ENCODE measurements around the gene DNM3.
"Not testable (repeated sequence)": the region's sequence is repeated elsewhere in the genome, so short reads cannot be mapped to it uniquely, and the experiment has no call there.

Gene DNM3

DNA sequence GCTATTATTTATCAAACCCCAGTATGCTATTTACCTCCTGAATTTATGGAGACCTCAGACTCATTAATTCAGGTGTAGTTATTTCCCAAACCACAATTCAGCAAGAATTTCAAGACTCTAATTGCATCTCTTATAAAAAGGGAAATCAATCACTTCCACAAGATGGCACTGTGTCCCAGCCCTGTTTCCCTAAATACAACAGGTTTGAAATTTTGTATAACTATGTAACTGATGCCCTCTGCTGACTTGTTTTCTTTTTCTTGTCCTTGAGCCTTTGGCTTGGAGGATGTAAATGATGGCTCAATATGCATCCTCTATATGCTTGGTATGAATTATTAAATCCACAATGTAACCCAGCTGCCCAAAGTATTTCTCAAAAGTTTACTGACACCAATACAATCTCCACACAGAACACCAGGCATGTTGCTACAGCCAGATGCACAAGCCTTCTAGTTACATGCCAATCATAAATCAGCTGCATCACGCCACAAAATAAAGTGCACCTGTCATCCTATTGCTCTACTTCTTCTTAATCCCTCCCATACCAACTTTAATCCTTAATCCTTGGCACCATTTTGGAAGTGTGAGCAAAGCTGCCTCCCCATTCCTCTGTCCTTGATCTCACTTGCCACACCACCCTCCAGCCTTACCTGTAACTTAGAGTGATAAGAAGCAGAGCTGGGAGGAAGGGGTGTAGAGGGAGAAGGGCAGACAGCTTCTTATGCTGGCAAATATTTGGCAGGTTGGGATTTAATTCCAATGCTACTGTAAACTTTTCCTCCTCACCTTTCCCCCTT lies 588.2 kb downstream of the DNM3 start:
- Histone ChIP-seq H3K27me3 (replicated peaks in 2 of 5; ENCODE audit: control insufficient read depth in 4 of 5, insufficient read depth in 5 of 5, low read length in 4 of 5) (no peaks in the 10 kb centered on the region), H3K4me3 (ENCODE audit: control insufficient read depth in 1 of 7, extremely low read depth in 1 of 7, insufficient read depth in 4 of 7, low read depth in 2 of 7, low read length in 6 of 7) (no peak overlapping the region), H3K4me1 (ENCODE audit: control extremely low read depth in 1 of 4, control insufficient read depth in 4 of 4, insufficient read depth in 4 of 4, low read length in 3 of 4) (peaks cover 0 to 7% (median 5%) of the 10 kb centered on the region in 4 experiments), H3K27ac (ENCODE audit: insufficient read depth in 1 of 2, low read depth in 1 of 2, low read length in 2 of 2, poor library complexity in 1 of 2, severe bottlenecking in 2 of 2) (no peak overlapping the region), H3K36me3 (ENCODE audit: control insufficient read depth in 4 of 4, insufficient read depth in 4 of 4, low read length in 3 of 4) (peaks cover 0 to 3% (median 0%) of the 10 kb centered on the region in 4 experiments), H3K9me3 (ENCODE audit: control extremely low read depth in 1 of 5, control insufficient read depth in 4 of 5, insufficient read depth in 2 of 5, low read depth in 1 of 5, low read length in 4 of 5) (no peaks in the 10 kb centered on the region)
- ChIA-PET POLR2A (no interaction called here), CTCF (interaction anchor here (0.7 to 4.4 kb wide), 13 partner anchors 10 to 630 kb away, joined by 3 to 18 read pairs (median 4); partner anchors contain the start of gene PIGC)
- peak; percentile 81 to 84 (median 81) for DNase-seq
- WGBS (ENCODE audit: insufficient coverage) = 100% methylated on average over 1 of the region's 1 CpG

DNA sequence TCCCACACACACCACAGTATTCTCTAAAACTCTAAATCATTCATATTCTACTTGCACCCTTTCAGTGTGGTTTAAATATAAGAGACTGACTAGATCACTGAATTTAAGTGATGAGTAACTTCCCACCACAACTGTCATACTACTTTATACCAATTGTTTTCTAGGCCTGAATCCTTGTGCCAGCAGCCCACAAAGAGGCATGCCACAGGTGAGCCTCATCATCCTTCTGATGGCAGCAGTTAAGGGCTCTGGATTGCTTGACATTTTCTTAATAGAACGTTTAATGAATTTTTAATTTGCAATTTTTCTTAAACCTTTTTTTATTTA lies 588.8 kb downstream of the DNM3 start:
- POLR2A ChIA-PET = no interaction called here
- no peaks in the 10 kb centered on the region for H3K9me3 ChIP-seq (ENCODE audit: control extremely low read depth in 1 of 5, control insufficient read depth in 4 of 5, insufficient read depth in 2 of 5, low read depth in 1 of 5, low read length in 4 of 5)
- H3K27ac ChIP-seq (ENCODE audit: insufficient read depth in 1 of 2, low read depth in 1 of 2, low read length in 2 of 2, poor library complexity in 1 of 2, severe bottlenecking in 2 of 2) = no peak overlapping the region
- H3K4me3 ChIP-seq (ENCODE audit: control insufficient read depth in 1 of 7, extremely low read depth in 1 of 7, insufficient read depth in 4 of 7, low read depth in 2 of 7, low read length in 6 of 7) = no peak overlapping the region
- H3K4me1 ChIP-seq (ENCODE audit: control extremely low read depth in 1 of 4, control insufficient read depth in 4 of 4, insufficient read depth in 4 of 4, low read length in 3 of 4) = peaks cover 0 to 7% (median 5%) of the 10 kb centered on the region in 4 experiments
- CTCF ChIA-PET = interaction anchor here (0.7 to 4.4 kb wide), 13 partner anchors 9 to 631 kb away, joined by 3 to 18 read pairs (median 4); partner anchors contain the start of gene PIGC
- H3K27me3 ChIP-seq (replicated peaks in 2 of 5; ENCODE audit: control insufficient read depth in 4 of 5, insufficient read depth in 5 of 5, low read length in 4 of 5) = no peaks in the 10 kb centered on the region
- DNase-seq = no peak
- peaks cover 0 to 3% (median 0%) of the 10 kb centered on the region in 4 experiments for H3K36me3 ChIP-seq (ENCODE audit: control insufficient read depth in 4 of 4, insufficient read depth in 4 of 4, low read length in 3 of 4)
- no CpG with 5 or more reads among the region's 1 CpG for WGBS (ENCODE audit: insufficient coverage)

DNA sequence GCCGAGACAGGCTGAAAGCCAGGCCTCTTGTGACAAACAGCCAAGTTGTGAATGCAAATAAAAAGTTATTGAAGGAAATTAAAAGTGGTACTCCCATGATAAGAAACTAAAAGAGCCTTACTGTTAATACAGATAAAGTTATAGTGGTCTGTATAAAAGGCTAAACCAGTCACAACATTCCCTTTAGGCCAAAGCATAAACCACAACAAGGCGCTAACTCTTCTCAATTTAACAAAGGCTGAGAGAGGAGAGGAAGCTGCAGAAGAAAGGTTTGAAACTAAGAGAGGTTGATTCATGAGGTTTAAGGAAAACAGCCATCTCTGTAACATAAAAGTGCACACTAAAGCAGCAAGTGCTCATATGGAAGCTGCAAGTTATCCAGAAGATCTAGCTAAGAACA lies 589.9 kb downstream of the DNM3 start:
- WGBS (ENCODE audit: insufficient coverage) = no CpG with 5 or more reads among the region's 2 CpGs
- peak in 1 of 3 donors; percentile 4 for DNase-seq
- Histone ChIP-seq H3K36me3 (ENCODE audit: control insufficient read depth in 4 of 4, insufficient read depth in 4 of 4, low read length in 3 of 4) (peaks cover 0 to 3% (median 0%) of the 10 kb centered on the region in 4 experiments), H3K4me1 (ENCODE audit: control extremely low read depth in 1 of 4, control insufficient read depth in 4 of 4, insufficient read depth in 4 of 4, low read length in 3 of 4) (peaks cover 0 to 7% (median 5%) of the 10 kb centered on the region in 4 experiments), H3K4me3 (ENCODE audit: control insufficient read depth in 1 of 7, extremely low read depth in 1 of 7, insufficient read depth in 4 of 7, low read depth in 2 of 7, low read length in 6 of 7) (no peak overlapping the region), H3K27me3 (replicated peaks in 2 of 5; ENCODE audit: control insufficient read depth in 4 of 5, insufficient read depth in 5 of 5, low read length in 4 of 5) (no peaks in the 10 kb centered on the region), H3K27ac (ENCODE audit: insufficient read depth in 1 of 2, low read depth in 1 of 2, low read length in 2 of 2, poor library complexity in 1 of 2, severe bottlenecking in 2 of 2) (no peak overlapping the region), H3K9me3 (ENCODE audit: control extremely low read depth in 1 of 5, control insufficient read depth in 4 of 5, insufficient read depth in 2 of 5, low read depth in 1 of 5, low read length in 4 of 5) (no peaks in the 10 kb centered on the region)
- ChIA-PET POLR2A (no interaction called here), CTCF (interaction anchor here (1.1 to 4.4 kb wide), 6 partner anchors 10 to 445 kb away, joined by 3 to 16 read pairs (median 6); no protein-coding TSS in a partner anchor)

DNA sequence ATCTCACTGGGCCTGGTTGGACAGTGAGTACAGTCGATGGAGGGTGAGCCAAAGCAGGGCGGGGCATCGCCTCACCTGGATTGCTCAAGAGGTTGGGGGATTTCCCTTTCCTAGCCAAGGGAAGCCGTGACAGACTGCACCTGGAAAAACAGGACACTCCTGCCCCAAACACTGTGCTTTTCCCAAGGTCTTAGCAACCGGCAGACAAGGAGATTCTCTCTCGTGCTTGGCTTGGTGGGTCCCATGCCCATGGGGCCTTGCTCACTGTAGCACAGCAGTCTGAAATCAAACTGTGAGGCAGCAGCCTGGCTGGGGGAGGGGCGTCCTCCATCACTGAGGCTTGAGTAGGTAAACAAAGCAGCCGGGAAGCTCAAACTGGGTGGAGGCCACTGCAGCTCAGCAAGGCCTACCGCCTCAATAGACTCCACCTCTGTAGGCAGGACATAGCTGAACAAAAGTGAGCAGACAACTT lies 590.5 kb downstream of the DNM3 start:
- no peak for DNase-seq
- Histone ChIP-seq H3K36me3 (ENCODE audit: control insufficient read depth in 4 of 4, insufficient read depth in 4 of 4, low read length in 3 of 4) (peaks cover 0 to 3% (median 0%) of the 10 kb centered on the region in 4 experiments), H3K4me3 (ENCODE audit: control insufficient read depth in 1 of 7, extremely low read depth in 1 of 7, insufficient read depth in 4 of 7, low read depth in 2 of 7, low read length in 6 of 7) (no peak overlapping the region), H3K4me1 (ENCODE audit: control extremely low read depth in 1 of 4, control insufficient read depth in 4 of 4, insufficient read depth in 4 of 4, low read length in 3 of 4) (peaks cover 0 to 7% (median 5%) of the 10 kb centered on the region in 4 experiments), H3K27me3 (replicated peaks in 2 of 5; ENCODE audit: control insufficient read depth in 4 of 5, insufficient read depth in 5 of 5, low read length in 4 of 5) (no peaks in the 10 kb centered on the region), H3K9me3 (ENCODE audit: control extremely low read depth in 1 of 5, control insufficient read depth in 4 of 5, insufficient read depth in 2 of 5, low read depth in 1 of 5, low read length in 4 of 5) (no peaks in the 10 kb centered on the region), H3K27ac (ENCODE audit: insufficient read depth in 1 of 2, low read depth in 1 of 2, low read length in 2 of 2, poor library complexity in 1 of 2, severe bottlenecking in 2 of 2) (no peak overlapping the region)
- CTCF ChIA-PET = interaction anchor here (1.1 to 4.4 kb wide), 4 partner anchors 10 to 445 kb away, joined by 3 to 16 read pairs (median 7); no protein-coding TSS in a partner anchor
- WGBS (ENCODE audit: insufficient coverage) = over 99% methylated on average over 9 of the region's 9 CpGs
- POLR2A ChIA-PET = no interaction called here

DNA sequence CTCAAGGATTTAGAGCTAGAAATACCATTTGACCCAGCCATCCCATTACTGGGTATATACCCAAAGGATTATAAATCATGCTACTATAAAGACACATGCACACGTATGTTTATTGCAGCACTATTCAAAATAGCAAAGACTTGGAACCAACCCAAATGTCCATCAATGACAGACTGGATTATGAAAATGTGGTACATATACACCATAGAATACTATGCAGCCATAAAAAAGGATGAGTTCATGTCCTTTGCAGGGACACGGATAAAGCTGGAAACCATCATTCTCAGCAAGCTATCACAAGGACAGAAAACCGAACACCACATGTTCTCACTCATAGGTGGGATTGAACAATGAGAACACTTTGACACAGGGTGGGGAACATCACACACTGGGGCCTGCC lies 595.9 kb downstream of the DNM3 start:
- H3K36me3 ChIP-seq (ENCODE audit: control insufficient read depth in 4 of 4, insufficient read depth in 4 of 4, low read length in 3 of 4); CTCF ChIA-PET; DNase-seq; POLR2A ChIA-PET; H3K4me3 ChIP-seq (ENCODE audit: control insufficient read depth in 1 of 7, extremely low read depth in 1 of 7, insufficient read depth in 4 of 7, low read depth in 2 of 7, low read length in 6 of 7); H3K27me3 ChIP-seq (replicated peaks in 2 of 5; ENCODE audit: control insufficient read depth in 4 of 5, insufficient read depth in 5 of 5, low read length in 4 of 5); H3K27ac ChIP-seq (ENCODE audit: insufficient read depth in 1 of 2, low read depth in 1 of 2, low read length in 2 of 2, poor library complexity in 1 of 2, severe bottlenecking in 2 of 2); H3K9me3 ChIP-seq (ENCODE audit: control extremely low read depth in 1 of 5, control insufficient read depth in 4 of 5, insufficient read depth in 2 of 5, low read depth in 1 of 5, low read length in 4 of 5); H3K4me1 ChIP-seq (ENCODE audit: control extremely low read depth in 1 of 4, control insufficient read depth in 4 of 4, insufficient read depth in 4 of 4, low read length in 3 of 4): not testable (repeated sequence)
- no CpG with 5 or more reads among the region's 3 CpGs for whole genome bisulfite sequencing (ENCODE audit: insufficient coverage)

DNA sequence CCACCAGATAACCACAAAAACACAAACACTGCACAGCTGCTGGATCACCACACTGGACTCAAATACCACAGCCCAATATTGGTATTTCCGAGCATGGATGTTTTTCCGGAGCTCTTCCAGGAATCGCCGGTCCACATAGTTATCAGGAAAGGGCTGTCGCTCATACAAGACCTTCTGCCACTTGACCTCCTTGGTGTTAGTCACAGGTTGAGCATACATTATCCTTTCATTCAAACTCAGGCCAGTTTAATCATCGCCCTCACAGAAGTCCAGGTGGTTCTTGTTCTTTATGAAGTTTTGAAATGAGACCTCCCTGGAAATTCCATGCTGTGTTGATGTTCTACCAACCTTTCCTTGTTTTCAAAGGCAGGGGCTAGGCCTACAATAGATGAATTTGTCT lies 601.1 kb downstream of the DNM3 start:
- H3K36me3 ChIP-seq (ENCODE audit: control insufficient read depth in 4 of 4, insufficient read depth in 4 of 4, low read length in 3 of 4) = peaks cover 0 to 9% (median 7%) of the 10 kb centered on the region in 4 experiments
- H3K4me3 ChIP-seq (ENCODE audit: control insufficient read depth in 1 of 7, extremely low read depth in 1 of 7, insufficient read depth in 4 of 7, low read depth in 2 of 7, low read length in 6 of 7) = peak overlapping the region in 2 of 7 experiments; percentile 86 to 92
- POLR2A ChIA-PET = no interaction called here
- no peaks in the 10 kb centered on the region for H3K27me3 ChIP-seq (replicated peaks in 2 of 5; ENCODE audit: control insufficient read depth in 4 of 5, insufficient read depth in 5 of 5, low read length in 4 of 5)
- peaks cover 5 to 14% (median 9%) of the 10 kb centered on the region in 4 experiments for H3K4me1 ChIP-seq (ENCODE audit: control extremely low read depth in 1 of 4, control insufficient read depth in 4 of 4, insufficient read depth in 4 of 4, low read length in 3 of 4)
- no peak for DNase-seq
- peaks cover 0 to 2% (median 0%) of the 10 kb centered on the region in 5 experiments for H3K9me3 ChIP-seq (ENCODE audit: control extremely low read depth in 1 of 5, control insufficient read depth in 4 of 5, insufficient read depth in 2 of 5, low read depth in 1 of 5, low read length in 4 of 5)
- WGBS (ENCODE audit: insufficient coverage) = 97% methylated on average over 5 of the region's 6 CpGs
- no peak overlapping the region for H3K27ac ChIP-seq (ENCODE audit: insufficient read depth in 1 of 2, low read depth in 1 of 2, low read length in 2 of 2, poor library complexity in 1 of 2, severe bottlenecking in 2 of 2)
- CTCF ChIA-PET = interaction anchor here (1.1 to 3.5 kb wide), 10 partner anchors 9 to 440 kb away, joined by 3 to 20 read pairs (median 4); no protein-coding TSS in a partner anchor

All from common myeloid progenitor, CD34-positive (primary cell).